ENCODE data around the gene RPL22L1.

GRCh38 chr3:170911051-170911450 is 41.1 kb upstream of the RPL22L1 start:
- TF ChIP-seq, protein P1, sequence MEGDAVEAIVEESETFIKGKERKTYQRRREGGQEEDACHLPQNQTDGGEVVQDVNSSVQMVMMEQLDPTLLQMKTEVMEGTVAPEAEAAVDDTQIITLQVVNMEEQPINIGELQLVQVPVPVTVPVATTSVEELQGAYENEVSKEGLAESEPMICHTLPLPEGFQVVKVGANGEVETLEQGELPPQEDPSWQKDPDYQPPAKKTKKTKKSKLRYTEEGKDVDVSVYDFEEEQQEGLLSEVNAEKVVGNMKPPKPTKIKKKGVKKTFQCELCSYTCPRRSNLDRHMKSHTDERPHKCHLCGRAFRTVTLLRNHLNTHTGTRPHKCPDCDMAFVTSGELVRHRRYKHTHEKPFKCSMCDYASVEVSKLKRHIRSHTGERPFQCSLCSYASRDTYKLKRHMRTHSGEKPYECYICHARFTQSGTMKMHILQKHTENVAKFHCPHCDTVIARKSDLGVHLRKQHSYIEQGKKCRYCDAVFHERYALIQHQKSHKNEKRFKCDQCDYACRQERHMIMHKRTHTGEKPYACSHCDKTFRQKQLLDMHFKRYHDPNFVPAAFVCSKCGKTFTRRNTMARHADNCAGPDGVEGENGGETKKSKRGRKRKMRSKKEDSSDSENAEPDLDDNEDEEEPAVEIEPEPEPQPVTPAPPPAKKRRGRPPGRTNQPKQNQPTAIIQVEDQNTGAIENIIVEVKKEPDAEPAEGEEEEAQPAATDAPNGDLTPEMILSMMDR (IDR thresholded peaks at IDR 0.05; ENCODE audit: insufficient read depth, low read depth, low read length): no peak
- TF ChIP-seq EZH2 (IDR thresholded peaks at IDR 0.05; ENCODE audit: insufficient read depth, low read length): no peak
